GM18868 (cell line): ENCODE results near the gene WDR18.

Experiments used
- ATAC-seq: cut with Tn5 transposase; IDR thresholded peaks from one replicate; pipeline ENCODE4 v1.9.1; 2021; ENCODE audit warnings: mild to moderate bottlenecking, moderate library complexity; ENCODE audit not compliant: unreplicated experiment

WDR18 gene

GRCh38 chr19:964116-964520 lies 20.0 kb upstream of the WDR18 start:
- no peak for ATAC-seq

GRCh38 chr19:964761-965694 lies 19.1 kb upstream of the WDR18 start:
- no peak for ATAC-seq

GRCh38 chr19:966485-967088 lies 17.6 kb upstream of the WDR18 start:
- no peak for ATAC-seq

GRCh38 chr19:970695-971094 lies 13.4 kb upstream of the WDR18 start:
- ATAC-seq, result no peak

GRCh38 chr19:971795-972194 lies 12.3 kb upstream of the WDR18 start:
- ATAC-seq, result no peak

- no peak for ATAC-seq
Measured at GRCh38 chr19:972281-972680, 11.9 kb upstream of the WDR18 start.

GRCh38 chr19:973726-974563 lies 10.2 kb upstream of the WDR18 start:
- ATAC-seq, result no peak

- no peak for ATAC-seq
Measured at GRCh38 chr19:974564-975257, 9.4 kb upstream of the WDR18 start.

- ATAC-seq, result no peak
Measured at GRCh38 chr19:976476-976875, 7.7 kb upstream of the WDR18 start.

- ATAC-seq, result no peak
Measured at GRCh38 chr19:977058-977464, 7.1 kb upstream of the WDR18 start.

- no peak for ATAC-seq
Measured at GRCh38 chr19:979318-979741, 4.8 kb upstream of the WDR18 start.

- no peak for ATAC-seq
Measured at GRCh38 chr19:980133-980998, 3.8 kb upstream of the WDR18 start.

- no peak for ATAC-seq
Measured at GRCh38 chr19:982567-983170, 1.5 kb upstream of the WDR18 start.

- ATAC-seq, result no peak
Measured at GRCh38 chr19:986083-986482, 1.9 kb downstream of the WDR18 start.

GRCh38 chr19:988081-988480 lies 3.9 kb downstream of the WDR18 start:
- no peak for ATAC-seq

GRCh38 chr19:988510-988909 lies 4.4 kb downstream of the WDR18 start:
- no peak for ATAC-seq

- no peak for ATAC-seq
Measured at GRCh38 chr19:989381-990081, 5.4 kb downstream of the WDR18 start.

- no peak for ATAC-seq
Measured at GRCh38 chr19:990119-990571, 6.0 kb downstream of the WDR18 start.

GRCh38 chr19:990746-991145 lies 6.6 kb downstream of the WDR18 start:
- no peak for ATAC-seq
